Activated CD4-positive, alpha-beta T cell treated with anti-CD3 and anti-CD28 coated beads, Interleukin-10, Interleukin-2, amounts not matched to agents 100 ng/mL and 50 ng/mL, durations not matched to agents 16 hours and 8 hours (primary cell): ENCODE results near the gene ID3.
"Not testable (repeated sequence)": the region's sequence is repeated elsewhere in the genome, so short reads cannot be mapped to it uniquely, and the experiment has no call there.

Source experiments
- DNase-seq: peaks from one replicate; pipeline ENCODE4 v3.0.0-alpha.2; 2020

ID3 gene

GRCh38 chr1:23546897-23547584, 12.3 kb downstream of the ID3 start:
- no peak for DNase-seq

GRCh38 chr1:23545851-23546250, 13.4 kb downstream of the ID3 start:
- no peak for DNase-seq

GRCh38 chr1:23544444-23545389, 14.6 kb downstream of the ID3 start:
- DNase-seq, result peak; percentile 75

DNA sequence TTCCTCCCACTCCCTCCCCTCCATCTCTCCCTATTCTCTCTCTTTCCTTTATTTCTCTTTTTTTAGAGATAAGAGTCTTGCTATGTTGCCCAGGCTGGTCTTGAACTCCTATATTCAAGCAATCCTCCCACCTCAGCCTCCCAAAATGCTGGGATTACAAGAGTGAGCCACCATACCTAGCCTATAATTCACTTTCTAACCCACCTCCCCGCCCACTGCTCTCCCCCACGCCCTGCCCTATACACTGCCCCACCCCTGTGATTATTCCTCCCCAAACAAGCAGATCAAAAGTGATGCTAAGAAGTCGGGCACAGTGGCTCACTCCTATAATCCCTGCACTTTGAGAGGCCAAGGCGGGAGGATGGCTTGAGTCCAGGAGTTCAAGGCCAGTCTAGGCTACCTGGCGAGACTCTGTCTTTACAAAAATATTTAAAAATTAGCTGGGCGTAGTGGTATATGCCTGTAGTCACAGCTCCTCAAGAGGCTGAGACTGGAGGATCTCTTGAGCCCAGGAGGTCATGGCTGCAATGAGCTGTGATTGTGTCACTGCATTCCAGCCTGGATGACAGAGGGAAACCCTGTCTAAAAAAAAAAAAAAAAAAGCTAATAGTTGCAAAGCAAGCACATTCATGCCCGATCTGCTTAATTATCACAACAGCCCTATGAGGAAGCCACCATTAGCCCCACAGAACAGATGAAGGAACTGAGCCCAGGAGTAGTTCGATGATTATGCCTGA, 15.4 kb downstream of the ID3 start:
- DNase-seq, result no peak

- not testable (repeated sequence) for DNase-seq
These were observed 16.4 kb downstream of the ID3 start for GRCh38 chr1:23542940-23543339.

DNA sequence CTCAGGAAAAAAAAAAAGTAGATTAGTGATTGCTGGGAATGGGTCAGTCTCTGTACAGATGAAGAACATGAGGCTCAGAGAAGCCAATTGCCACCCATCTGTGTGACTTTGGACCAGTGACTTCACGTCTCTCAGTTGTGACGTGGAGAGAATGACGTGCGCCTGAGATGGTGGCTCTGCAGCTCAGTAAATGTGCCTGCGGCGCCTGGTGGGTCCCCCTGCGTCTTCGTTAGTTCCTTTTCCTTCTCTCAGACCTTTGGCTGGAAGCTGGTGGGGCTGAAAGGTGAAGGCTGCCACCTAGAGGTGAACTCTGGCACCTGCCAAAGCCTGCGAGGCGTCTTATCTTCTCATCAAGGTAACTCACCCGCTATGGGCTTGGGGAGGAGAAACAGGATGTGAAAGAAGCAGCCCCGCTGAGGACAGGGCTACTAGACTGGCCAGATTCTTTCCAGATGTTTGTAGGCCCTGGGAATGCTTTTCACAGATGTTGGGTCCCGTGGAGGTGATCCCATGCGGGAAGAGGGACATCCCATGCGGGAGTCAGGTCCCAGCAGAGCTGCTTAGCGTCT, 19.5 kb downstream of the ID3 start:
- DNase-seq, result peak; percentile 94

- DNase-seq, result no peak
These were observed 21.9 kb downstream of the ID3 start for GRCh38 chr1:23537296-23537973.

GRCh38 chr1:23533246-23534023, 25.9 kb downstream of the ID3 start:
- DNase-seq, result peak; percentile 85

DNA sequence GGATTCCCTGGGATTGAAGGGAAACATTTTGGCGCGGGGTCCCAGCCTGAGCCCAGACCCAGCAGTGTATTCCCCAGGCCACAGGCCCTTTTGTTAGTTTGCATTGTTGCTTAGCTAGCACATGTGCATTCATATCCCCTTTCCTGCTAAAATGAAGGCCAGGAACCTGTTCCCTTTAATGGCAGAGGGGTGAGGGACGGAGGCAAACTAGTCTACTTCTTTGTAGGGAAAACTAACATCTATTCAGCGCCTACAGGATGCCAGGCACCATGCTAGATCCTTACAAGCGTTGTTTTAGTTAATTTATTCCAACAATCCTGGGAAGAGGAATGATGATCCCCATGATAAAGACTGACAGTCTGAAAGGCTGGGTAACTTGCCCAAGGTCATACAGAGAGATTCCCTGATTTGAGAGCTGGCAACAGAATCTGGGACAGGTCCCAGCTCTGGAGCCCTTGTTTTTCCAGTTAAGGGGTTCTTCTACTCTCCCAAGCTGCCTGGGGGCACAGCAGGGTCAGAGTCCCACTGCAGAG, 27.7 kb downstream of the ID3 start:
- DNase-seq, result no peak

DNA sequence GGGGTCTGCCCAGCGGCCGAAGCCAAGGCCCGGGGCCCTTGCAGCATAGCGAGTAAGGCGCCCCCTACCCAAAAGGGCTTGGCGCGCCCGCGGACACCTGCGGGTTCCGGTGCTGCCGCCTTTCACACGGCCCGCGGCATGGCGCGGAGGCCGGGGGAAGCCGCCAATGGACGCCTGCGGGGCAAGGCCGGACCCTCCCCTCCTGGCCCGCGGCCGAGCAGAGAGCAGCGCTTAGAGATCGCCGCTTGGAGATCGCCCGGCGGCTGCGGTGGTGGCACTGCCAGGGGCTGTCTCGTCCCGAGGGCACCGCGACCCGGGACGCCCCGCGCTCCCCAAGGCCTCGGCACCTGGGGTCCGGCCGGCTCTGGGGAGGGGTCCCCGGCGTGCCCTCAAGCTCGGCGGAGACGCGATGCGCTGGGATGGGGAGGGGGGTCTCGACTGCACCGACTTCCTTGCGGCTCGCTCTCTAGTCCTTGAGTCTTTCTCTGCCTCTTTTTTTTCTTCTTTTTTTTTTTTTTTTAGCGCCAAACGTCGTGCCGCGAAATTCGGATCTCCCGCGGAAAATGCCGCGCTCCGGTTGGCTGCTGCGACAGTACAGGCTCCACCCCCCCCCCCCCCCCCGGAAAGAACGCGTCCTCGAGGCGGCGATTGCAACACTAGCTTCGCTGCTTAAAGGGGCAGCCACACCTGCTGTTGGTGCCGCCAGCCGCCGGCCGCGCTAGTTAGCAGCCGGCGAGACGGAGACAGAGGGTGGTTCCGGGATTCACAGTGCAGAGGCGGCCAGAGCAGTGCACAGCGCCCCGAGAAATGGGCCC, 28.3 kb downstream of the ID3 start, which contains the start of gene E2F2:
TSS of gene E2F2 (minus strand) at position 487 of the 815 bp plus-strand sequence. CDS start at position 47, 440 bp downstream.
- DNase-seq, result peak; percentile 87

- peak; percentile 41 for DNase-seq
These were observed 29.1 kb downstream of the ID3 start for GRCh38 chr1:23530087-23530746.

DNA sequence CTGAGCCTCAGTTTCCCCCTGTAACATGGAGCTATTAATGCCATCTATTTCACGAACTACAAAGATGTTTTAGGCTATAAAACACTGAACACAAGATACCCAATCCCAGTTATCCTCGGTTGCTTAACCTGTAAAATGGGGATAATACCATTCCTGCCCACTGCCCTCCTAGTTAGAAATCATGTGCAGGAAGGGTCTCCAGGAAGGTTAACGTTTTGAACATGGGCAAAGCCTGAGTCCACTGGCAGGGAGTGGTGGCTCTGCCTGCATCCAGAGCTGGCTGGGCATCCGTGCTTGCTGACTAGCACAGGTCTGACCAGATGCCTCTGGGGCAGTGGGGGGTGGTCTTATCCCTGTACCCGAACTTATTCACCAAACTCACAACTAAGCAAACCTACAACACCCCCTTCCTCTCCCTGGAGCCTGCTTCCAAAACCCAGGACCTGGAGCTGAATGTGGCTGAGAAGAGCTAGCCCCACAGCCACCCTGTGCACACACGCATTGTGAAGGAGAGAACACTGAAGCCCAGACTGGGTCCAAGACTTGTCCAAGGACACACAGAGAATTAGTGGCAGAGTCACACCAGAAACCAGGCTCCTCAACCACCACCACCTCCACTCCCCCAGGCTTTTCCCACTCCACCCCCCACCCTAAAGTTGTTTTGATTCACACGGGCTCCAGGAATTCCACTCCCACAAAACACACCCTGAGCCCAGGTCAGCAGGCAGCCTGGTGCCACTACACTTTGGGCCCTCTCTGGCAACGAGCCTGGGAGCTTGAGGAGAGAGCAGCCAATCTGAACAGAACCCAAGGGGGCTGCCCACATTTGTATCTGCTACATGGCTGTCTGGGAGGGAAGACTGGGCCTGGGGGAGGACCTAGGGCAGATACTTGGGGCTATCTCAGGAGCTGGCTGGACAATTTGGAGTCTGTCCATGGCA, 29.9 kb downstream of the ID3 start:
- DNase-seq, result no peak

DNA sequence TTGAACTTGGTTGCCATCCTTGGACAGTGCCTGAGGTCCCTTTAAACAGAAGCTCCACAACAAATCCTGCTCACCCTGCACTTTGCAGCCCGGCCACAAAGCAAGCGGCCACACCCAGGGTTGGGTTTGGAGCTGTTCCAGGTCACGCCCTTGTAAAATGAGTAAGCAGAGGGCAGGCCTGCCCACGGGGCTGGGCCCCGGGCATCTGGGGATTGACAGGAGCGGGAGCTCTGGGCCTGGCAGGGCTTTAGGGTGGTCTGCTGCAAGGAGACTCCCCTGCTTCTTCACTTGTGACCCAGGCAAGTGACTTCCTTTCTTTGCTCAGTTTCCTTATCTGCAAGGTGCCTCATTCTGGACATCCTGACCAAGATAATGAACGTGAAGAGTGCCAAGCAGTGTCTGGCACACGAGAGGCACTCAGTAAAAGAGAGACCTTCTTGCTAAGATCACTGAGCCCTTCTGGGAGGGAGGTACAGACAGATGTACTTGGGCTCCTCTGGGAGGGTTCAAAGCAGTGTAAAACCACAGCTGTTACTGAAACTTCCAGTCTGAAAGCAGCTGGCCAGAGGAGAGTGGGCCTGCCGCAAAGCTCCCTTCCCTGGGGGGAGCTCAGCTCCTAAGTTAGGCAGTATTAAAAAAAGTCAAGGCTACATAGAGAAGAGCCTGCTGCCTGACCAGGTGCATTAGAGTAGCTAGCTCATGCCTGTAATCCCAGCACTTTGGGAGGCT, 30.9 kb downstream of the ID3 start:
- DNase-seq, result peak; percentile 86

DNA sequence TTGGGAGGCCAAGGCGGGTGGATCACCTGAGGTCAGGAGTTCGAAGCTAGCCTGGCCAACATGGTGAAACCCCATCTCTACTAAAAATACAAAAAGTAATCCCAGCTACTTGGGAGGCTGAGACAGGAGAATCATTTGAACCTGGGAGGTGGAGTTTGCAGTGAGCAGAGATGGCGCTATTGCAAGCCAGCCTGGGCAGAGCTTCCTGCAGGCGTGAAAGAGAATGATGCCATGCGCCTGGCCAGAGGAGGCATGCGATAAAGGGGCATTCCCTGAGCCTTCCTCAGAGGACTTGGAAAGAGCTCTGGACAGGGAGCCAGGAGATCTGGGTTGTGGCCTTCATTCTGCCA, 31.4 kb downstream of the ID3 start:
- no peak for DNase-seq

GRCh38 chr1:23527366-23527765, 31.9 kb downstream of the ID3 start:
- no peak for DNase-seq

- no peak for DNase-seq
These were observed 32.8 kb downstream of the ID3 start for GRCh38 chr1:23526329-23527041.

- peak; percentile 32 for DNase-seq
These were observed 33.6 kb downstream of the ID3 start for GRCh38 chr1:23525558-23526250.
